Measurements from ENCODE around the gene CCDC97.

The CCDC97 gene

GRCh38 chr19:41299046-41299754, 10.8 kb upstream of the CCDC97 start:
- TF ChIP-seq CTCF (IDR thresholded peaks at IDR 0.05; ENCODE audit: borderline replicate concordance, insufficient read depth, low read depth, low read length): no peak
- H3K4me3 ChIP-seq (ENCODE audit: low read depth, low read length): no peak overlapping the region

GRCh38 chr19:41299755-41300089, 10.2 kb upstream of the CCDC97 start:
- TF ChIP-seq CTCF (IDR thresholded peaks at IDR 0.05; ENCODE audit: borderline replicate concordance, insufficient read depth, low read depth, low read length): no peak

GRCh38 chr19:41300555-41300954, 9.4 kb upstream of the CCDC97 start:
- TF ChIP-seq CTCF (IDR thresholded peaks at IDR 0.05; ENCODE audit: borderline replicate concordance, insufficient read depth, low read depth, low read length): no peak
- H3K4me3 ChIP-seq (ENCODE audit: low read depth, low read length): no peak overlapping the region

More at GRCh38 chr19:41299755-41300089, 10.2 kb upstream of the CCDC97 start:
- H3K4me3 ChIP-seq (ENCODE audit: low read depth, low read length): no peak overlapping the region

GRCh38 chr19:41302624-41303351, 7.2 kb upstream of the CCDC97 start:
- H3K4me3 ChIP-seq (ENCODE audit: low read depth, low read length): no peak overlapping the region
- no peak for TF ChIP-seq CTCF (IDR thresholded peaks at IDR 0.05; ENCODE audit: borderline replicate concordance, insufficient read depth, low read depth, low read length)

- H3K4me3 ChIP-seq (ENCODE audit: low read depth, low read length): no peak overlapping the region
- no peak for TF ChIP-seq CTCF (IDR thresholded peaks at IDR 0.05; ENCODE audit: borderline replicate concordance, insufficient read depth, low read depth, low read length)
Measured at GRCh38 chr19:41303954-41304353, 6.0 kb upstream of the CCDC97 start.

- no peak for TF ChIP-seq CTCF (IDR thresholded peaks at IDR 0.05; ENCODE audit: borderline replicate concordance, insufficient read depth, low read depth, low read length)
Measured at GRCh38 chr19:41304706-41305483, 5.1 kb upstream of the CCDC97 start.

More at GRCh38 chr19:41304706-41305483, 5.1 kb upstream of the CCDC97 start:
- H3K4me3 ChIP-seq (ENCODE audit: low read depth, low read length): no peak overlapping the region

All from GM12875 (cell line).